Stomach smooth muscle (tissue), 2 donors: ENCODE measurements around the gene CCDC167.
A peak's percentile ranks its signal among the peaks of the same experiment; 100 is the strongest.

Source experiments
- H3K27ac ChIP-seq: one replicate; pipeline ENCODE4 v1.7.0; 2013; ENCODE audit warnings: mild to moderate bottlenecking, low read length, inconsistent platforms
- H3K27me3 ChIP-seq, 2 donors: one replicate each; pipeline ENCODE4 v1.7.0; 2013; ENCODE audit warnings: low read length in 2 of 2; ENCODE audit not compliant: insufficient read depth in 2 of 2, control insufficient read depth in 1 of 2
- H3K36me3 ChIP-seq, 2 donors: one replicate each; pipeline ENCODE4 v1.7.0; 2013; ENCODE audit warnings: low read length in 2 of 2; ENCODE audit not compliant: control insufficient read depth in 2 of 2, insufficient read depth in 2 of 2
- H3K4me1 ChIP-seq: one replicate; pipeline ENCODE4 v1.7.0; 2013; ENCODE audit warnings: low read length; ENCODE audit not compliant: control insufficient read depth, insufficient read depth
- H3K4me3 ChIP-seq, 2 donors: one replicate each; pipeline ENCODE4 v1.7.0; 2013; ENCODE audit warnings: low read length in 2 of 2
- H3K9ac ChIP-seq, 2 donors: one replicate each; pipeline ENCODE4 v1.7.0; 2013; ENCODE audit warnings: low read length in 2 of 2, mild to moderate bottlenecking in 1 of 2
- H3K9me3 ChIP-seq, 2 donors: one replicate each; pipeline ENCODE4 v1.7.0; 2013; ENCODE audit warnings: low read length in 2 of 2; ENCODE audit not compliant: control insufficient read depth in 2 of 2
- donor health status: healthy.
- donor health status: Pancreatic carcinoma.

The CCDC167 gene

GRCh38 chr6:37499433-37500293 lies at the start of gene CCDC167:
Gene CCDC167 (minus strand): TSS chr6:37499893. CDS start chr6:37499863, 30 bp downstream.
- peaks cover 5% of the 10 kb centered on the region for H3K4me1 ChIP-seq
- no peak within 1 kb of the TSS for H3K27ac ChIP-seq
- no peaks in the 10 kb centered on the region for H3K9me3 ChIP-seq
- H3K36me3 ChIP-seq = no peaks in the 10 kb centered on the region
- no peaks in the 10 kb centered on the region for H3K27me3 ChIP-seq
- peak within 1 kb of the TSS; percentile 74 to 84 for H3K9ac ChIP-seq
- H3K4me3 ChIP-seq = peak within 1 kb of the TSS; percentile 85 to 95

GRCh38 chr6:37549154-37549553 lies 49.5 kb upstream of the CCDC167 start:
- Histone ChIP-seq H3K9ac (no peak overlapping the region), H3K4me1 (peaks cover 19% of the 10 kb centered on the region), H3K4me3 (no peak overlapping the region), H3K9me3 (no peaks in the 10 kb centered on the region), H3K36me3 (no peaks in the 10 kb centered on the region), H3K27ac (no peak overlapping the region), H3K27me3 (peaks cover 0 to 4% of the 10 kb centered on the region in 2 donors)

- peaks cover 0 to 4% of the 10 kb centered on the region in 2 donors for H3K27me3 ChIP-seq
- no peak overlapping the region for H3K4me3 ChIP-seq
- H3K9ac ChIP-seq = no peak overlapping the region
- peaks cover 14% of the 10 kb centered on the region for H3K4me1 ChIP-seq
- no peaks in the 10 kb centered on the region for H3K36me3 ChIP-seq
- H3K9me3 ChIP-seq = no peaks in the 10 kb centered on the region
- no peak overlapping the region for H3K27ac ChIP-seq
Measured at GRCh38 chr6:37548067-37548674, 48.5 kb upstream of the CCDC167 start.

GRCh38 chr6:37547564-37548061 lies 47.9 kb upstream of the CCDC167 start:
- H3K9me3 ChIP-seq = no peaks in the 10 kb centered on the region
- peaks cover 0 to 4% of the 10 kb centered on the region in 2 donors for H3K27me3 ChIP-seq
- H3K27ac ChIP-seq = no peak overlapping the region
- H3K4me3 ChIP-seq = no peak overlapping the region
- no peak overlapping the region for H3K9ac ChIP-seq
- H3K36me3 ChIP-seq = no peaks in the 10 kb centered on the region
- peaks cover 14% of the 10 kb centered on the region for H3K4me1 ChIP-seq

GRCh38 chr6:37546141-37546871 lies 46.6 kb upstream of the CCDC167 start:
- Histone ChIP-seq H3K4me3 (no peak overlapping the region), H3K4me1 (peaks cover 2% of the 10 kb centered on the region), H3K9ac (no peak overlapping the region), H3K27me3 (peaks cover 0 to 4% of the 10 kb centered on the region in 2 donors), H3K27ac (no peak overlapping the region), H3K36me3 (no peaks in the 10 kb centered on the region), H3K9me3 (no peaks in the 10 kb centered on the region)

GRCh38 chr6:37544530-37544929 lies 44.8 kb upstream of the CCDC167 start:
- Histone ChIP-seq H3K4me3 (no peak overlapping the region), H3K27me3 (peaks cover 0 to 4% of the 10 kb centered on the region in 2 donors), H3K4me1 (no peaks in the 10 kb centered on the region), H3K27ac (no peak overlapping the region), H3K9me3 (no peaks in the 10 kb centered on the region), H3K36me3 (no peaks in the 10 kb centered on the region), H3K9ac (no peak overlapping the region)

- Histone ChIP-seq H3K4me1 (no peaks in the 10 kb centered on the region), H3K36me3 (no peaks in the 10 kb centered on the region), H3K4me3 (no peak overlapping the region), H3K9ac (no peak overlapping the region), H3K9me3 (no peaks in the 10 kb centered on the region), H3K27me3 (peaks cover 0 to 4% of the 10 kb centered on the region in 2 donors), H3K27ac (no peak overlapping the region)
Measured at GRCh38 chr6:37543361-37543760, 43.7 kb upstream of the CCDC167 start.

GRCh38 chr6:37541346-37541745 lies 41.7 kb upstream of the CCDC167 start:
- Histone ChIP-seq H3K9me3 (no peaks in the 10 kb centered on the region), H3K36me3 (no peaks in the 10 kb centered on the region), H3K27me3 (peaks cover 5 to 10% of the 10 kb centered on the region in 2 donors), H3K27ac (no peak overlapping the region), H3K4me1 (peaks cover 1% of the 10 kb centered on the region), H3K9ac (no peak overlapping the region), H3K4me3 (no peak overlapping the region)

- Histone ChIP-seq H3K36me3 (no peaks in the 10 kb centered on the region), H3K9ac (no peak overlapping the region), H3K4me1 (peaks cover 11% of the 10 kb centered on the region)
Measured at GRCh38 chr6:37540390-37540789, 40.7 kb upstream of the CCDC167 start.

GRCh38 chr6:37540029-37540352 lies 40.3 kb upstream of the CCDC167 start:
- Histone ChIP-seq H3K9me3 (no peaks in the 10 kb centered on the region), H3K4me3 (no peak overlapping the region), H3K27ac (no peak overlapping the region), H3K9ac (no peak overlapping the region), H3K4me1 (peaks cover 13% of the 10 kb centered on the region), H3K36me3 (no peaks in the 10 kb centered on the region), H3K27me3 (peaks cover 18 to 20% of the 10 kb centered on the region in 2 donors)

More at GRCh38 chr6:37540390-37540789, 40.7 kb upstream of the CCDC167 start:
- Histone ChIP-seq H3K27me3 (peaks cover 14 to 18% of the 10 kb centered on the region in 2 donors), H3K9me3 (no peaks in the 10 kb centered on the region), H3K27ac (no peak overlapping the region), H3K4me3 (no peak overlapping the region)
